ENCODE measurements around the gene DHPS. TPM values are rescaled to one million over a fixed set of nuclear protein-coding genes. Genes with fewer than 3 reads are reported as not detected.
"Not testable (repeated sequence)": the region's sequence is repeated elsewhere in the genome, so short reads cannot be mapped to it uniquely, and the experiment has no call there.

Gene DHPS
- 100 to 1,000 TPM; 101 to 112 TPM for total RNA-seq

DNA sequence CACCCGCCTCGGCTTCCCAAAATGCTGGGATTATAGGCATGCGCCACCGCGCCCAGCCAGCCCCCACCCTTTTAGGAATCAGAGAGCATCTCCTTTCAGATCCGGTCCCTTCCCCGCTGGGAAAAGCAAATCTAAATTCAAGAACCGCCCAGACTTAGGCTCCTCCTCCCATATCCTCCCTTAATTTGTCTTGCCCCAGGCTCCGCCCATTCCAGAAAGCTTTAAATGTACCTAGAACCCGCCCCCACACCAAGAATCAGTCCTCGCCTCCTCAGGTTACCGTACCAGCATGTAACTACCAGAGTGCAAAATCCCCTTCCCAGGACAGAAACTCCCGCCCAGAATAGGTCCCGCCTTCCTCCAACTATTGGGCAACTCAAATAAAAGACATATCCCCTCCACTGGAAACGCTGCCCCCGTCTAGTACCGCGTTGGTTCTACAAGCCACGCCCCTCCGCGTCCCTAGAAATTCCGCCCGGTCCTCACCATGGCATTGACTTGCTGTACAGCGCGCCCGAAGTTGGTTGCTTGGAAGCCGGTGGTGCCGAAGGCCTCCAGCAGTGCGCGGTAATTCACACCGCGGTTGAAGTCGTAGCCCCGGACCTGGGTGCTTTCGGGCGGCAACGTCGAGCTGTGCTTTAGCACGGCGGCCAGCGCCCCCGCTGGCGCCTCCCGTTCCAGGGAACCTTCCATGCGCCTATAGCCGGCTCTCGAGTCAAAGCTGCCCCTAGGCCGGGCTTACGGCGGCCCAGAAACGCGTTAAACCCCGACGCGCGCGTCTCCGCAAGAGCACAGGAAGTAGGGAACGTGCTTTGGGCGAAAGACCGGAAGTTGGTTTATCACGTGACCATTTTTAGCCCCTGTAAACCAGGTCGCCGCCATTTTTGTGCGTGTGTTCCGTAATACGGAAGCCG lies at the start of gene DHPS:
Gene DHPS (minus strand): TSS at position 807 of the 914 bp plus-strand sequence. CDS start 114 bp downstream, at position 693.
- Mint-ChIP-seq H3K27me3 (no peaks in the 10 kb centered on the region), H3K36me3 (ENCODE audit: low read depth) (peaks cover 32% of the 10 kb centered on the region), H3K9me3 (ENCODE audit: low read depth) (no peaks in the 10 kb centered on the region), H3K4me1 (peaks cover 23% of the 10 kb centered on the region), H3K4me3 (peak within 1 kb of the TSS; percentile 99), H3K27ac (peak within 1 kb of the TSS; percentile 97)
- ATAC-seq (peak; percentile 90), DNase-seq (peak; percentile 94)
- POLR2A ChIA-PET = interaction anchor here (0.5 to 1.8 kb wide), 14 partner anchors 10 to 224 kb away, joined by 3 to 13 read pairs (median 3); partner anchors contain the start of genes JUNB, MAN2B1, TRIR and WDR83
- CTCF ChIA-PET = interaction anchor here (0.6 to 1.8 kb wide), 9 partner anchors 10 to 1266 kb away, joined by 3 to 7 read pairs (median 3); no protein-coding TSS in a partner anchor
- intact Hi-C loops (cut with DNase I, micrococcal nuclease) = loop anchor here (1.0 to 2.0 kb wide), 13 partner anchors 12 to 519 kb away; partner anchors contain the start of genes FBXW9 (in 2 of the 2), FARSA (in 1 of the 2), GET3 (in 1 of the 2) and NACC1 (in 1 of the 2)

- Mint-ChIP-seq H3K4me1 (peaks cover 33% of the 10 kb centered on the region), H3K27me3 (no peaks in the 10 kb centered on the region), H3K9me3 (ENCODE audit: low read depth) (no peaks in the 10 kb centered on the region), H3K4me3 (no peak overlapping the region), H3K27ac (no peak overlapping the region), H3K36me3 (ENCODE audit: low read depth) (peaks cover 55% of the 10 kb centered on the region)
- intact Hi-C loops (cut with DNase I, micrococcal nuclease) = loop anchor here (5.0 kb wide), 2 partner anchors 61 to 744 kb away; partner anchors contain the start of gene JUNB (in 1 of the 2)
- POLR2A ChIA-PET = interaction anchor here (4.4 kb wide), 1 partner anchor 8 kb away, joined by 48 read pairs; the partner anchor contains the start of gene TNPO2
- ATAC-seq (no peak), DNase-seq (no peak)
- CTCF ChIA-PET = interaction anchor here (0.6 to 3.3 kb wide), 4 partner anchors 8 to 91 kb away, joined by 3 to 16 read pairs (median 4); no protein-coding TSS in a partner anchor
These were observed 49.7 kb upstream of the DHPS start for GRCh38 chr19:12731337-12731736.

DNA sequence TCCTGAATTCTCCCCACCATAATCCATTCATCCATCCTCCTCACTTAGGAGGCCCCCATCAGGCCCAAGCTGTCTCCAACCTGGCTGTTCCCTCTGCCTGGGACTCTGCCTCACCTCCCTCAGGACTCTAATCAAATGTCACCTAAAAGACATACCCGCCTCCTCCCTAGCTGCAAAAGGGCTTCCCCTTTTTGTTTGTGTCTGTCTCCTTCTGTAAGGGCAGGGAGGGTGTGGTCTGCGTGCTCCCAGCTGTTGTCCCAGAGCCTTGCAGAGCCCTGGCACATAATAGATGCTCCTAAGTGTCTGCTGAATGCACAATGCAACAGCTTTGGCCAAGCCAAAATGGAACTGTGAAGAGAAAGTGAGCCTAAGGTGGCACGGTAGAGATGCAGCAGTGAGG lies 48.4 kb upstream of the DHPS start:
- ATAC-seq = no peak
- Mint-ChIP-seq H3K27me3 (no peaks in the 10 kb centered on the region), H3K9me3 (ENCODE audit: low read depth) (no peaks in the 10 kb centered on the region), H3K27ac (peak overlapping the region; percentile 34), H3K36me3 (ENCODE audit: low read depth) (peaks cover 56% of the 10 kb centered on the region), H3K4me1 (peaks cover 32% of the 10 kb centered on the region), H3K4me3 (no peak overlapping the region)
- ChIA-PET POLR2A (no interaction called here), CTCF (no interaction called here)
- intact Hi-C loops (cut with DNase I, micrococcal nuclease) = loop anchor here (5.0 kb wide), 2 partner anchors 62 to 743 kb away; partner anchors contain the start of gene JUNB (in 1 of the 2)
- no peak for DNase-seq

- ChIA-PET POLR2A (interaction anchor here (0.6 to 0.7 kb wide), 2 partner anchors 43 to 163 kb away, joined by 4 to 6 read pairs; partner anchors contain the start of gene GCDH), CTCF (interaction anchor here (1.2 kb wide), 1 partner anchor 10 kb away, joined by 3 read pairs; no protein-coding TSS in a partner anchor)
- ATAC-seq (no peak), DNase-seq (no peak)
- Mint-ChIP-seq H3K27me3 (no peaks in the 10 kb centered on the region), H3K4me3 (no peak overlapping the region), H3K9me3 (ENCODE audit: low read depth) (no peaks in the 10 kb centered on the region), H3K36me3 (ENCODE audit: low read depth) (peaks cover 48% of the 10 kb centered on the region), H3K27ac (no peak overlapping the region), H3K4me1 (peaks cover 30% of the 10 kb centered on the region)
- intact Hi-C loops (cut with DNase I, micrococcal nuclease) = no loop called here
These were observed 46.2 kb upstream of the DHPS start for GRCh38 chr19:12727745-12728433.

DNA sequence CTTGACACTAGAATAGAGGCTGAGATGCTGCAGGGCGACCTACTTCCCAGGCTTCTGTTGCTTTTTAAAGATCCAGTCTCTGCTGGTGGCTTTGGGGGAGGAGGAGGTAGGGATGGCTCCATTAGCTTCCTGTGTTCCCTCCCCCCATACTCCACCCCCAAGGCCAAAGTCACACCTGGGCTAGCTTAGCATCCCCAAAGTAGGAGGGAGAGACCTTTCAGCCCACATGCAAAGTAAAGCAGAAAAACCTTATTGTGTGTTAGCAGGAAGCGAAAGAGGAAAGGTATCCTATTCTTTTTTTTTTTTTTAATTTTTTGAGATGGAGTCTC lies 45.3 kb upstream of the DHPS start:
- no peaks in the 10 kb centered on the region for H3K9me3 Mint-ChIP-seq (ENCODE audit: low read depth)
- POLR2A ChIA-PET = no interaction called here
- H3K27me3 Mint-ChIP-seq = no peaks in the 10 kb centered on the region
- ATAC-seq (no peak), DNase-seq (no peak)
- peaks cover 22% of the 10 kb centered on the region for H3K4me1 Mint-ChIP-seq
- H3K36me3 Mint-ChIP-seq (ENCODE audit: low read depth) = peaks cover 47% of the 10 kb centered on the region
- no peak overlapping the region for H3K27ac Mint-ChIP-seq
- CTCF ChIA-PET = interaction anchor here (0.6 to 1.2 kb wide), 2 partner anchors 9 to 35 kb away, joined by 3 read pairs; no protein-coding TSS in a partner anchor
- H3K4me3 Mint-ChIP-seq = no peak overlapping the region
- intact Hi-C loops (cut with DNase I, micrococcal nuclease) = no loop called here

GRCh38 chr19:12725612-12726011 lies 43.9 kb upstream of the DHPS start:
- not testable (repeated sequence) for H3K9me3 Mint-ChIP-seq (ENCODE audit: low read depth); H3K4me3 Mint-ChIP-seq

DNA sequence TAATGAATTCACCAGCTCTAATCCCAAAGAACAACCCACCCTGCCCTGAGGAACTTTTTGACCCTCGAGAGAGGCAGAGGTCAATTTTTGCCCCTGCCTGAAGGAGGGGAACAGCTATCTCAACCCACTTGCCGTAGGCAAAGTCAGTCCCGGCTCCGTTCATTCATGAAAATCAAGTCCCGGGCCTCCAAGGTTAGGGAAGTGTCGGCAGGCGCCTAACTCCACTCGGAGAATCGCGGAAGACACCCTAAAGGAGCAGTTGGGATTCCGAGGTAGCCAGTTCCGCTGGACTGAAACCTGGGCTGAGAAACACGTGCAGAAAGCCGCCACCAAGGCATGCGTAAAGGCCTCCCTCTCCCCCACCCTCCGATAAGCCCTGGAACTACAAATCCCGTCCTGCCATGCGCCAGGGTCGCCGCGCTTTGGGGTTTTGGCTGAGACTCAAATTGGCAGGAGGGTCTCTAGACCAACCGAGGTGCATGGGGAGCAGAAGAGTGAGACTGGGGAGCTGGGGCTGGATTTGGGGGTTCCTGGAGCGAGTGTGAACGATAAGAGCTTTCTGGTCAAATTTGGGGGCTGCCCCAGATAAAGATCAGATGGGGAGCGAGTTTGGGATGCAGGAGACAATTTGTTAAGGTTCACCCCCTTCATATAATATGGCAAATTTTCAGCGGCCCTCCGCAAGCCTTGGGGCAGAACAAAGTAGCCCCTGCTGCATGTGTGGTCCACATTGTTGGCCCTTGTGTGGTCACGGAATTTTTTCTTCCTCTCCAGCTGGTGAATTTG lies 42.2 kb upstream of the DHPS start, which contains the start of gene TNPO2:
Gene TNPO2 (minus strand): TSS at position 292 of the 786 bp plus-strand sequence. CDS start 2,955 bp downstream, outside the sequence.
- intact Hi-C loops (cut with DNase I, micrococcal nuclease) = loop anchor here (1.0 to 5.0 kb wide), 4 partner anchors 9 to 223 kb away; partner anchors contain the start of genes CALR (in 1 of the 2), RAD23A (in 1 of the 2) and TRIR (in 1 of the 2)
- H3K27me3 Mint-ChIP-seq = no peaks in the 10 kb centered on the region
- ChIA-PET POLR2A (interaction anchor here (0.5 to 3.5 kb wide), 7 partner anchors 9 to 1224 kb away, joined by 3 to 48 read pairs (median 4); partner anchors contain the start of genes FBXW9, JUNB and TRIR), CTCF (interaction anchor here (0.6 to 4.5 kb wide), 16 partner anchors 8 to 178 kb away, joined by 3 to 36 read pairs (median 5); partner anchors contain the start of gene TRIR)
- DNase-seq (peak; percentile 85), ATAC-seq (peak; percentile 63)
- peak within 1 kb of the TSS; percentile 90 for H3K27ac Mint-ChIP-seq
- H3K9me3 Mint-ChIP-seq (ENCODE audit: low read depth) = no peaks in the 10 kb centered on the region
- H3K4me3 Mint-ChIP-seq = peak within 1 kb of the TSS; percentile 99
- peaks cover 29% of the 10 kb centered on the region for H3K4me1 Mint-ChIP-seq
- peaks cover 51% of the 10 kb centered on the region for H3K36me3 Mint-ChIP-seq (ENCODE audit: low read depth)

More at GRCh38 chr19:12725612-12726011, 43.9 kb upstream of the DHPS start:
- Mint-ChIP-seq H3K4me1 (peaks cover 23% of the 10 kb centered on the region), H3K36me3 (ENCODE audit: low read depth) (peaks cover 54% of the 10 kb centered on the region)
- DNase-seq; H3K27ac Mint-ChIP-seq; H3K27me3 Mint-ChIP-seq; CTCF ChIA-PET; ATAC-seq; POLR2A ChIA-PET; intact Hi-C loops (cut with DNase I, micrococcal nuclease): not testable (repeated sequence)

GRCh38 chr19:12723381-12723640 lies 41.6 kb upstream of the DHPS start:
- H3K27me3 Mint-ChIP-seq = no peaks in the 10 kb centered on the region
- DNase-seq = no peak
- POLR2A ChIA-PET = interaction anchor here (0.5 to 3.5 kb wide), 8 partner anchors 9 to 70 kb away, joined by 3 to 48 read pairs (median 4); partner anchors contain the start of genes FBXW9, GET3, JUNB and TRIR
- ATAC-seq = no peak
- H3K4me3 Mint-ChIP-seq = peak overlapping the region; percentile 99
- intact Hi-C loops (cut with DNase I, micrococcal nuclease) = loop anchor here (1.0 to 5.0 kb wide), 4 partner anchors 10 to 224 kb away; partner anchors contain the start of genes CALR (in 1 of the 2), RAD23A (in 1 of the 2) and TRIR (in 1 of the 2)
- CTCF ChIA-PET = interaction anchor here (0.8 to 4.5 kb wide), 11 partner anchors 8 to 177 kb away, joined by 3 to 36 read pairs (median 6); partner anchors contain the start of gene TRIR
- peaks cover 51% of the 10 kb centered on the region for H3K36me3 Mint-ChIP-seq (ENCODE audit: low read depth)
- H3K9me3 Mint-ChIP-seq (ENCODE audit: low read depth) = no peaks in the 10 kb centered on the region
- peaks cover 34% of the 10 kb centered on the region for H3K4me1 Mint-ChIP-seq
- peak overlapping the region; percentile 90 for H3K27ac Mint-ChIP-seq

GRCh38 chr19:12722566-12723380 lies 41.1 kb upstream of the DHPS start:
- intact Hi-C loops (cut with DNase I, micrococcal nuclease) = loop anchor here (1.0 to 5.0 kb wide), 10 partner anchors 11 to 225 kb away; partner anchors contain the start of genes DHPS (in 2 of the 2), CALR (in 1 of the 2), FBXW9 (in 1 of the 2) and HOOK2 (in 1 of the 2)
- ATAC-seq = peak; percentile 84
- peaks cover 47% of the 10 kb centered on the region for H3K36me3 Mint-ChIP-seq (ENCODE audit: low read depth)

More at GRCh38 chr19:12722566-12723380, 41.1 kb upstream of the DHPS start:
- DNase-seq = peak; percentile 97
- peak overlapping the region; percentile 90 for H3K27ac Mint-ChIP-seq
- H3K9me3 Mint-ChIP-seq (ENCODE audit: low read depth) = no peaks in the 10 kb centered on the region
- H3K4me1 Mint-ChIP-seq = peaks cover 35% of the 10 kb centered on the region
- POLR2A ChIA-PET = interaction anchor here (0.5 to 3.5 kb wide), 10 partner anchors 9 to 414 kb away, joined by 3 to 48 read pairs (median 4); partner anchors contain the start of genes GET3, JUNB and TRIR
- CTCF ChIA-PET = interaction anchor here (0.8 to 4.5 kb wide), 10 partner anchors 9 to 124 kb away, joined by 3 to 36 read pairs (median 6); partner anchors contain the start of gene TRIR
- H3K27me3 Mint-ChIP-seq = no peaks in the 10 kb centered on the region
- H3K4me3 Mint-ChIP-seq = peak overlapping the region; percentile 99

Measured in activated CD4-positive, alpha-beta T cell treated with anti-CD3 and anti-CD28 coated beads for 36 hours (primary cell).